Smooth muscle cell (in vitro differentiated cells): ENCODE measurements around the gene ABCG5. TPM values are rescaled to one million over a fixed set of nuclear protein-coding genes. Genes with fewer than 3 reads are reported as not detected.

Experiments
- DNase-seq: peaks from one replicate; lab custom pipeline; 2025; ENCODE audit not compliant: unreplicated experiment; lab: John Stamatoyannopoulos, UW
- H2AFZ ChIP-seq: fragments of 200-600 bp; sonication (generic); 2 replicates; pipeline ENCODE4 v1.6.0; 2016; ENCODE audit warnings: antibody characterized with exemption, low read depth, mild to moderate bottlenecking
- H3F3A ChIP-seq: fragments of 200-600 bp; sonication (generic); 2 replicates; pipeline ENCODE4 v1.6.0; 2017; ENCODE audit warnings: antibody characterized with exemption, low read depth
- H3K27ac ChIP-seq: fragments of 200-600 bp; sonication (generic); 2 replicates; pipeline ENCODE4 v1.5.1; 2016; ENCODE audit warnings: low read depth, mild to moderate bottlenecking
- H3K27me3 ChIP-seq: fragments of 200-600 bp; sonication (generic); 2 replicates; pipeline ENCODE4 v1.6.1; 2016; ENCODE audit warnings: low read depth, mild to moderate bottlenecking
- H3K36me3 ChIP-seq: fragments of 200-600 bp; sonication (generic); 2 replicates; pipeline ENCODE4 v1.5.1; 2016; ENCODE audit warnings: low read depth
- H3K4me1 ChIP-seq: fragments of 200-600 bp; sonication (generic); 2 replicates; pipeline ENCODE4 v1.5.1; 2016; ENCODE audit warnings: low read depth
- H3K4me2 ChIP-seq: fragments of 200-600 bp; sonication (generic); 2 replicates; pipeline ENCODE4 v1.6.0; 2016; ENCODE audit warnings: mild to moderate bottlenecking
- H3K4me3 ChIP-seq: fragments of 200-600 bp; sonication (generic); 2 replicates; pipeline ENCODE4 v1.5.1; 2016; ENCODE audit warnings: mild to moderate bottlenecking
- H3K79me2 ChIP-seq: fragments of 200-600 bp; sonication (generic); 2 replicates; pipeline ENCODE4 v1.6.0; 2016; ENCODE audit warnings: low read depth, mild to moderate bottlenecking
- H3K9ac ChIP-seq: fragments of 200-600 bp; sonication (generic); 2 replicates; pipeline ENCODE4 v1.6.0; 2016; ENCODE audit warnings: low read depth
- H3K9me3 ChIP-seq: fragments of 200-600 bp; sonication (generic); replicated peaks from 2 replicates; pipeline ENCODE4 v1.5.1; 2016; ENCODE audit warnings: low read depth
- H4K20me1 ChIP-seq: fragments of 200-600 bp; sonication (generic); 2 replicates; pipeline ENCODE4 v1.6.0; 2016; ENCODE audit warnings: low read depth
- WGBS: methylation state at CpG from one replicate; pipeline ENCODE4 v1.1.7; 2016; ENCODE audit warnings: low lambda C conversion rate; 5-methylcytosine and 5-hydroxymethylcytosine counted together
- polyA plus RNA-seq: library from polyadenylated mRNA; unstranded; fragments of >200 nt; fragmentation: Nextera tagmentation; extraction: Ambion mirVana; gene quantifications from 2 replicates; pipeline ENCODE4 v1.2.1, GENCODE V29; 2016
- total RNA-seq: library from RNA; depleted of rRNA; stranded (reverse); fragments of >200 nt; gene quantifications from 2 replicates; pipeline ENCODE4 v1.2.3, GENCODE V29; 2014
- TF ChIP-seq, protein P1 (sequence below): fragments of 200-600 bp; sonication (generic); IDR thresholded peaks from 2 replicates; pipeline ENCODE4 v1.5.1; 2017; ENCODE audit warnings: borderline replicate concordance, mild to moderate bottlenecking, antibody characterized with exemption; ENCODE audit not compliant: insufficient read depth, poor library complexity, severe bottlenecking

ABCG5 gene
- total and polyA plus RNA-seq, 2 experiments from 2014 or later, result not detected

GRCh38 chr2:43851011-43851980 is 12.7 kb upstream of the ABCG5 start:
- Histone ChIP-seq H3K36me3 (no peaks in the 10 kb centered on the region), H3K4me1 (no peaks in the 10 kb centered on the region)

GRCh38 chr2:43848214-43848613 is 9.6 kb upstream of the ABCG5 start:
- Histone ChIP-seq H3K9ac (no peak overlapping the region), H3K9me3 (no peaks in the 10 kb centered on the region), H3K4me1 (no peaks in the 10 kb centered on the region), H3K4me2 (no peak overlapping the region), H3F3A (no peaks in the 10 kb centered on the region), H3K4me3 (no peak overlapping the region), H3K27ac (no peak overlapping the region), H2AFZ (no peak overlapping the region), H3K79me2 (no peaks in the 10 kb centered on the region), H4K20me1 (no peaks in the 10 kb centered on the region), H3K27me3 (no peaks in the 10 kb centered on the region), H3K36me3 (no peaks in the 10 kb centered on the region)
- DNase-seq, result no peak
- WGBS, result 85% methylated on average over 1 of the region's 1 CpG
- TF ChIP-seq, protein P1, sequence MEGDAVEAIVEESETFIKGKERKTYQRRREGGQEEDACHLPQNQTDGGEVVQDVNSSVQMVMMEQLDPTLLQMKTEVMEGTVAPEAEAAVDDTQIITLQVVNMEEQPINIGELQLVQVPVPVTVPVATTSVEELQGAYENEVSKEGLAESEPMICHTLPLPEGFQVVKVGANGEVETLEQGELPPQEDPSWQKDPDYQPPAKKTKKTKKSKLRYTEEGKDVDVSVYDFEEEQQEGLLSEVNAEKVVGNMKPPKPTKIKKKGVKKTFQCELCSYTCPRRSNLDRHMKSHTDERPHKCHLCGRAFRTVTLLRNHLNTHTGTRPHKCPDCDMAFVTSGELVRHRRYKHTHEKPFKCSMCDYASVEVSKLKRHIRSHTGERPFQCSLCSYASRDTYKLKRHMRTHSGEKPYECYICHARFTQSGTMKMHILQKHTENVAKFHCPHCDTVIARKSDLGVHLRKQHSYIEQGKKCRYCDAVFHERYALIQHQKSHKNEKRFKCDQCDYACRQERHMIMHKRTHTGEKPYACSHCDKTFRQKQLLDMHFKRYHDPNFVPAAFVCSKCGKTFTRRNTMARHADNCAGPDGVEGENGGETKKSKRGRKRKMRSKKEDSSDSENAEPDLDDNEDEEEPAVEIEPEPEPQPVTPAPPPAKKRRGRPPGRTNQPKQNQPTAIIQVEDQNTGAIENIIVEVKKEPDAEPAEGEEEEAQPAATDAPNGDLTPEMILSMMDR, result no peak

More at GRCh38 chr2:43851011-43851980, 12.7 kb upstream of the ABCG5 start:
- Histone ChIP-seq H3K27me3 (peaks cover 16% of the 10 kb centered on the region), H3K79me2 (no peaks in the 10 kb centered on the region), H3K4me2 (no peak overlapping the region), H4K20me1 (no peaks in the 10 kb centered on the region), H3K27ac (no peak overlapping the region), H3K9me3 (no peaks in the 10 kb centered on the region), H2AFZ (no peak overlapping the region), H3K9ac (no peak overlapping the region), H3K4me3 (no peak overlapping the region), H3F3A (no peaks in the 10 kb centered on the region)
- DNase-seq, result no peak
- 97% methylated on average over 20 of the region's 20 CpGs for WGBS
- TF ChIP-seq, protein P1, result no peak

- DNase-seq, result no peak
- H4K20me1 ChIP-seq, result no peaks in the 10 kb centered on the region
- no peak overlapping the region for H3K4me3 ChIP-seq
- 98% methylated on average over 5 of the region's 5 CpGs for WGBS
- H3K9me3 ChIP-seq, result no peaks in the 10 kb centered on the region
- H2AFZ ChIP-seq, result no peak overlapping the region
- H3K27ac ChIP-seq, result no peak overlapping the region
- H3F3A ChIP-seq, result no peaks in the 10 kb centered on the region
- H3K4me1 ChIP-seq, result no peaks in the 10 kb centered on the region
- TF ChIP-seq, protein P1, result no peak
- H3K9ac ChIP-seq, result no peak overlapping the region
- no peaks in the 10 kb centered on the region for H3K27me3 ChIP-seq
- no peaks in the 10 kb centered on the region for H3K36me3 ChIP-seq
- H3K4me2 ChIP-seq, result no peak overlapping the region
- no peaks in the 10 kb centered on the region for H3K79me2 ChIP-seq
Measured at GRCh38 chr2:43846140-43846793, 7.6 kb upstream of the ABCG5 start.
